SH-SY5Y (cell line): ENCODE measurements around the gene SH3TC1.

Experiments used
- GATA2 ChIP-seq: IDR thresholded peaks from 2 replicates; pipeline ENCODE4 v1.6.1; 2011; ENCODE audit warnings: mild to moderate bottlenecking, low read depth, low read length
- GATA3 ChIP-seq: IDR thresholded peaks from 2 replicates; pipeline ENCODE4 v1.6.1; 2011; ENCODE audit warnings: low read depth, mild to moderate bottlenecking, low read length, moderate library complexity

GRCh38 chr4:8239226-8239625 is 40.1 kb downstream of the SH3TC1 start:
- no peak for TF ChIP-seq GATA3
- no peak for TF ChIP-seq GATA2
